IPS DF 19.7 (cell line): Measurements from ENCODE around the gene RBM23.
"Not testable (repeated sequence)": the region's sequence is repeated elsewhere in the genome, so short reads cannot be mapped to it uniquely, and the experiment has no call there.

Experiments
- DNase-seq: peaks from one replicate; pipeline ENCODE4 v3.0.0-alpha.2; 2013; ENCODE audit warnings: low read depth, low spot score

The RBM23 gene

GRCh38 chr14:22918804-22919600, at the start of gene RBM23:
Gene RBM23 (minus strand): TSS chr14:22919149.
- peak; percentile 100 for DNase-seq

- DNase-seq, result no peak
These were observed 47.9 kb upstream of the RBM23 start for GRCh38 chr14:22966783-22967269.

GRCh38 chr14:22965916-22966782, 47.2 kb upstream of the RBM23 start:
- not testable (repeated sequence) for DNase-seq

- no peak for DNase-seq
These were observed 43.2 kb upstream of the RBM23 start for GRCh38 chr14:22962061-22962676.

- DNase-seq, result no peak
These were observed 37.0 kb upstream of the RBM23 start for GRCh38 chr14:22955702-22956569.

- DNase-seq, result no peak
These were observed 33.5 kb upstream of the RBM23 start for GRCh38 chr14:22952418-22952817.

- DNase-seq, result not testable (repeated sequence)
These were observed 32.8 kb upstream of the RBM23 start for GRCh38 chr14:22951795-22952194.

- DNase-seq, result no peak
These were observed 26.7 kb upstream of the RBM23 start for GRCh38 chr14:22945642-22946041.

- DNase-seq, result no peak
These were observed 20.7 kb upstream of the RBM23 start for GRCh38 chr14:22939684-22940083.

- no peak for DNase-seq
These were observed 16.2 kb upstream of the RBM23 start for GRCh38 chr14:22935156-22935555.

- no peak for DNase-seq
These were observed 13.2 kb upstream of the RBM23 start for GRCh38 chr14:22932146-22932545.

- no peak for DNase-seq
These were observed 11.0 kb upstream of the RBM23 start for GRCh38 chr14:22929961-22930364.

- peak; percentile 99 for DNase-seq
These were observed 10.4 kb upstream of the RBM23 start, which contains the start of gene PRMT5 for GRCh38 chr14:22929104-22929960. Gene PRMT5 (minus strand): TSS chr14:22929376. CDS start chr14:22929361, 15 bp downstream.

- no peak for DNase-seq
These were observed 9.5 kb upstream of the RBM23 start for GRCh38 chr14:22928237-22929103.

- DNase-seq, result no peak
These were observed 7.4 kb upstream of the RBM23 start for GRCh38 chr14:22926316-22926715.

GRCh38 chr14:22925513-22925912, 6.6 kb upstream of the RBM23 start:
- DNase-seq, result no peak

- DNase-seq, result no peak
These were observed 4.8 kb upstream of the RBM23 start for GRCh38 chr14:22923746-22924145.

GRCh38 chr14:22922294-22922693, 3.3 kb upstream of the RBM23 start:
- DNase-seq, result no peak

- no peak for DNase-seq
These were observed 1.7 kb upstream of the RBM23 start for GRCh38 chr14:22920697-22921096.
